ENCODE results near the gene TIMM8A. TPM values are rescaled to one million over a fixed set of nuclear protein-coding genes. Genes with fewer than 3 reads are reported as not detected.

Gene TIMM8A
- polyA plus RNA-seq, 1 donor from 2014 or later: 7.2 TPM

DNA sequence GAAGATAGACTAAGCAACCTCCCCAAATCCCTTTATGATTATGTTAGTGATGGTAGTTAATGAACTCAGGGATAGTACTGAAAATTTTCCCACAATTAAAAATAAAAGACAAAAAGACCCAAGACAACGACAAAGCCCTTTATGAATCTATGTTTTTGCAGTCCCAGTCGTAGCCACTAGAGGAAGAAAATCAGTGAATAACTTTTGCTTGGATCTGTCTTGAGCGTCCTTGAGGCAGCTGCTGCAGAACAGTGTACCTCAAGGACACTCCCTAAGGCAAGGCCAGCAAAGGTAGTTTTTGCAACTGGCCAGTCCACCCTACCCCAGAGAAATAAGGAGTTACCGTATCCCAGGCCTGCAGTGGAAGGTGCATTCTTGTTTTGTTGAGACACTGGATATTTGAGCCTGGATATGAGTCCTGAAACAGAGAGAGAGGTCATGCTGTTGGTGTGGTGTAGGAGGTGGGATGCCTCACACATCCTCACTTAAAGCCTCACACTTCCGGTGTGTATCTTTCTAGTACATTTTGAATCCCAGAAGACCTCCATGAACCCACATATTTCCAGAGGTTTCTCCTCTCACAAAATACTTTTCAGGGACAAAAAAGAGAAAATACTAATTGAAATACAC, 8.7 kb upstream of the TIMM8A start:
- Histone ChIP-seq H3K9ac (ENCODE audit: low read length) (no peak overlapping the region), H3K27ac (ENCODE audit: low read length) (no peak overlapping the region), H4K20me1 (ENCODE audit: insufficient read depth) (no peaks in the 10 kb centered on the region), H2AFZ (ENCODE audit: low read depth, low read length) (no peak overlapping the region), H3K4me2 (ENCODE audit: low read length) (no peak overlapping the region), H3K4me3 (ENCODE audit: low read length) (no peak overlapping the region), H3K36me3 (ENCODE audit: insufficient read depth, low read length) (no peaks in the 10 kb centered on the region), H3K9me2 (ENCODE audit: insufficient read depth, low read length) (no peaks in the 10 kb centered on the region), H3K9me3 (ENCODE audit: low read length) (no peaks in the 10 kb centered on the region), H3K27me3 (ENCODE audit: insufficient read depth, low read depth, low read length) (no peaks in the 10 kb centered on the region), H3K79me2 (replicated peaks; ENCODE audit: insufficient read depth, low read length) (no peaks in the 10 kb centered on the region), H3F3A (ENCODE audit: insufficient read depth, low read length, poor library complexity, severe bottlenecking) (no peaks in the 10 kb centered on the region)
- TF ChIP-seq, protein P1, sequence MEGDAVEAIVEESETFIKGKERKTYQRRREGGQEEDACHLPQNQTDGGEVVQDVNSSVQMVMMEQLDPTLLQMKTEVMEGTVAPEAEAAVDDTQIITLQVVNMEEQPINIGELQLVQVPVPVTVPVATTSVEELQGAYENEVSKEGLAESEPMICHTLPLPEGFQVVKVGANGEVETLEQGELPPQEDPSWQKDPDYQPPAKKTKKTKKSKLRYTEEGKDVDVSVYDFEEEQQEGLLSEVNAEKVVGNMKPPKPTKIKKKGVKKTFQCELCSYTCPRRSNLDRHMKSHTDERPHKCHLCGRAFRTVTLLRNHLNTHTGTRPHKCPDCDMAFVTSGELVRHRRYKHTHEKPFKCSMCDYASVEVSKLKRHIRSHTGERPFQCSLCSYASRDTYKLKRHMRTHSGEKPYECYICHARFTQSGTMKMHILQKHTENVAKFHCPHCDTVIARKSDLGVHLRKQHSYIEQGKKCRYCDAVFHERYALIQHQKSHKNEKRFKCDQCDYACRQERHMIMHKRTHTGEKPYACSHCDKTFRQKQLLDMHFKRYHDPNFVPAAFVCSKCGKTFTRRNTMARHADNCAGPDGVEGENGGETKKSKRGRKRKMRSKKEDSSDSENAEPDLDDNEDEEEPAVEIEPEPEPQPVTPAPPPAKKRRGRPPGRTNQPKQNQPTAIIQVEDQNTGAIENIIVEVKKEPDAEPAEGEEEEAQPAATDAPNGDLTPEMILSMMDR (IDR thresholded peaks at IDR 0.05; ENCODE audit: poor library complexity, severe bottlenecking): no peak
- no peak for TF ChIP-seq TAF1 (IDR thresholded peaks at IDR 0.05; ENCODE audit: low read depth)
- TF ChIP-seq RAD21 (conservative IDR thresholded peaks at IDR 0.05): no peak
- no peak for TF ChIP-seq EZH2 (IDR thresholded peaks at IDR 0.05; ENCODE audit: borderline replicate concordance, insufficient read depth, low read length, poor library complexity, severe bottlenecking)
- TF ChIP-seq MXI1 (conservative IDR thresholded peaks at IDR 0.05; ENCODE audit: poor library complexity, severe bottlenecking): no peak
- TF ChIP-seq, protein P2, sequence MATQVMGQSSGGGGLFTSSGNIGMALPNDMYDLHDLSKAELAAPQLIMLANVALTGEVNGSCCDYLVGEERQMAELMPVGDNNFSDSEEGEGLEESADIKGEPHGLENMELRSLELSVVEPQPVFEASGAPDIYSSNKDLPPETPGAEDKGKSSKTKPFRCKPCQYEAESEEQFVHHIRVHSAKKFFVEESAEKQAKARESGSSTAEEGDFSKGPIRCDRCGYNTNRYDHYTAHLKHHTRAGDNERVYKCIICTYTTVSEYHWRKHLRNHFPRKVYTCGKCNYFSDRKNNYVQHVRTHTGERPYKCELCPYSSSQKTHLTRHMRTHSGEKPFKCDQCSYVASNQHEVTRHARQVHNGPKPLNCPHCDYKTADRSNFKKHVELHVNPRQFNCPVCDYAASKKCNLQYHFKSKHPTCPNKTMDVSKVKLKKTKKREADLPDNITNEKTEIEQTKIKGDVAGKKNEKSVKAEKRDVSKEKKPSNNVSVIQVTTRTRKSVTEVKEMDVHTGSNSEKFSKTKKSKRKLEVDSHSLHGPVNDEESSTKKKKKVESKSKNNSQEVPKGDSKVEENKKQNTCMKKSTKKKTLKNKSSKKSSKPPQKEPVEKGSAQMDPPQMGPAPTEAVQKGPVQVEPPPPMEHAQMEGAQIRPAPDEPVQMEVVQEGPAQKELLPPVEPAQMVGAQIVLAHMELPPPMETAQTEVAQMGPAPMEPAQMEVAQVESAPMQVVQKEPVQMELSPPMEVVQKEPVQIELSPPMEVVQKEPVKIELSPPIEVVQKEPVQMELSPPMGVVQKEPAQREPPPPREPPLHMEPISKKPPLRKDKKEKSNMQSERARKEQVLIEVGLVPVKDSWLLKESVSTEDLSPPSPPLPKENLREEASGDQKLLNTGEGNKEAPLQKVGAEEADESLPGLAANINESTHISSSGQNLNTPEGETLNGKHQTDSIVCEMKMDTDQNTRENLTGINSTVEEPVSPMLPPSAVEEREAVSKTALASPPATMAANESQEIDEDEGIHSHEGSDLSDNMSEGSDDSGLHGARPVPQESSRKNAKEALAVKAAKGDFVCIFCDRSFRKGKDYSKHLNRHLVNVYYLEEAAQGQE (IDR thresholded peaks at IDR 0.05; ENCODE audit: borderline replicate concordance): no peak
- TF ChIP-seq EP300 (conservative IDR thresholded peaks at IDR 0.05; ENCODE audit: poor library complexity, severe bottlenecking): no peak
- TF ChIP-seq SMC3 (conservative IDR thresholded peaks at IDR 0.05; ENCODE audit: poor library complexity): no peak
- TF ChIP-seq POLR2AphosphoS5 (IDR thresholded peaks at IDR 0.05): no peak

DNA sequence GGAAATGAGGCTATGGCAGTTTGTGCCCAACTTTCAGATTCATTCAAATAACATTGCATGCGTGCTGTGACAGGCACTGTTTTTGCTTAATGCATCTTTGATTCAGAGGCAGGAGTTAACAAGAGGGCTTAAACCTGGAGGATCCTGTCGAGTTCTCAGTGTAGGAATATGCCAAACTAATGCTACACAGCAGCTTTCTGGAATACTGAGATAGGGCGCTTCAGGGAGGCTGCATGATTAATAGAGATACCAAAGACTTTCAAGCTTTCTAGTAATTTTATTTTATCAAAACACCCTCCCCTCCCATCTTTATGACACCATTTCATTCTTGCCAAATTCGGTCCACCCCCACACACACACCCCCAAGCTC, 636 bp upstream of the TIMM8A start:
- H3K4me2 ChIP-seq (ENCODE audit: low read length): no peak overlapping the region
- H3K36me3 ChIP-seq (ENCODE audit: insufficient read depth, low read length): no peaks in the 10 kb centered on the region
- TF ChIP-seq TAF1 (IDR thresholded peaks at IDR 0.05; ENCODE audit: low read depth): no peak
- H3K27me3 ChIP-seq (ENCODE audit: insufficient read depth, low read depth, low read length): no peaks in the 10 kb centered on the region
- no peaks in the 10 kb centered on the region for H3K79me2 ChIP-seq (replicated peaks; ENCODE audit: insufficient read depth, low read length)
- peak overlapping the region; percentile 82 for H3K4me3 ChIP-seq (ENCODE audit: low read length)
- peak overlapping the region; percentile 27 for H2AFZ ChIP-seq (ENCODE audit: low read depth, low read length)
- H3K27ac ChIP-seq (ENCODE audit: low read length): no peak overlapping the region
- peak overlapping the region; percentile 48 for H3K9ac ChIP-seq (ENCODE audit: low read length)
- no peaks in the 10 kb centered on the region for H3K9me2 ChIP-seq (ENCODE audit: insufficient read depth, low read length)
- no peaks in the 10 kb centered on the region for H3K9me3 ChIP-seq (ENCODE audit: low read length)
- no peaks in the 10 kb centered on the region for H3F3A ChIP-seq (ENCODE audit: insufficient read depth, low read length, poor library complexity, severe bottlenecking)
- no peaks in the 10 kb centered on the region for H4K20me1 ChIP-seq (ENCODE audit: insufficient read depth)

Data from neural cell (in vitro differentiated cells).